HepG2 (cell line): ENCODE data around the gene PNP. TPM values are rescaled to one million over a fixed set of nuclear protein-coding genes. Genes with fewer than 3 reads are reported as not detected.

Experiments used
- ATAC-seq: fragments of 200-7000 bp; cut with Tn5 transposase; 3 replicates; pipeline ENCODE4 v1.9.1; 2020; ENCODE audit warnings: mild to moderate bottlenecking, moderate library complexity
- BruUV-seq: library from RNA; stranded (reverse); fragments of 400-500 nt; replicated peaks from 2 replicates; lab custom pipeline; 2021; lab: Mats Ljungman, UMichigan
- CTCF ChIA-PET: fragments of 300-600 bp; formaldehyde crosslinking; extraction: SDS; loops from one replicate; lab custom pipeline; 2021; ENCODE audit warnings: low total read pairs, inconsistent platforms, low intra/inter-chr PET ratio; lab: Yijun Ruan, JAX
- POLR2A ChIA-PET: fragments of 350-600 bp; sonication (Branson Sonifier 250); formaldehyde crosslinking; loops from one replicate; lab custom pipeline; 2020; ENCODE audit warnings: antibody characterized with exemption, inconsistent platforms; lab: Yijun Ruan, JAX
- DNase-seq: peaks from one replicate; pipeline ENCODE4 v3.0.0-alpha.2; 2015; ENCODE audit warnings: low spot score
- FAIRE-seq: peaks from 3 replicates; lab custom pipeline; 2011; peaks lifted over from hg19 to GRCh38; lab: Jason Lieb, UNC
- H2AFZ ChIP-seq: one replicate; pipeline ENCODE4 v1.6.1; 2011; ENCODE audit warnings: low read length, inconsistent platforms
- H3K27ac ChIP-seq: fragments of 300-600 bp; 3 replicates; pipeline ENCODE4 v1.8.0; 2011; ENCODE audit warnings: mixed run types, mild to moderate bottlenecking, mixed read lengths, low read length, inconsistent platforms; ENCODE audit not compliant: insufficient read depth; ENCODE audit errors: extremely low read length
- H3K27me3 ChIP-seq, 2 experiments: fragments of 200-600 bp in 1 of 2; 2 replicates in 1 of 2; 3 replicates in 1 of 2; pipeline versions ENCODE4 v1.6.0 to v1.8.0; 2011; ENCODE audit warnings: low read length in 2 of 2, mild to moderate bottlenecking in 2 of 2, moderate library complexity in 2 of 2, inconsistent platforms in 1 of 2; ENCODE audit not compliant: insufficient read depth in 2 of 2, control insufficient read depth in 1 of 2
- H3K36me3 ChIP-seq, 2 experiments: fragments of 200-600 bp in 1 of 2; replicated peaks in 1 of 2; 2 replicates in 1 of 2; 3 replicates in 1 of 2; pipeline versions ENCODE4 v1.5.1 to v1.8.0; 2011; ENCODE audit warnings: low read length in 2 of 2, inconsistent platforms in 1 of 2; ENCODE audit not compliant: insufficient read depth in 2 of 2, control insufficient read depth in 1 of 2
- H3K4me1 ChIP-seq: 2 replicates; pipeline ENCODE4 v1.5.1; 2012; ENCODE audit warnings: low read length, inconsistent platforms; ENCODE audit not compliant: insufficient read depth
- H3K4me2 ChIP-seq: 2 replicates; pipeline ENCODE4 v1.6.0; 2011; ENCODE audit warnings: low read depth, low read length, inconsistent platforms
- H3K4me3 ChIP-seq, 3 experiments: fragments of 200-600 bp in 1 of 3; sonication (generic), shearing (Covaris generic) in 1 of 3; replicated peaks in 1 of 3; 2 replicates each; pipeline ENCODE4 v1.5.1; 2011 to 2016; ENCODE audit warnings: low read length in 3 of 3, inconsistent platforms in 2 of 3, low read depth in 2 of 3, mild to moderate bottlenecking in 2 of 3, control low read depth in 1 of 3, mixed read lengths in 1 of 3; ENCODE audit not compliant: insufficient read depth in 1 of 3
- H3K79me2 ChIP-seq: one replicate; pipeline ENCODE4 v1.6.1; 2011; ENCODE audit warnings: low read length, inconsistent platforms; ENCODE audit not compliant: insufficient read depth
- H3K9ac ChIP-seq: 2 replicates; pipeline ENCODE4 v1.6.0; 2011; ENCODE audit warnings: mild to moderate bottlenecking, low read depth, low read length, inconsistent platforms; ENCODE audit not compliant: insufficient read depth
- H3K9me3 ChIP-seq: 2 replicates; pipeline ENCODE4 v1.5.1; 2012; ENCODE audit warnings: mild to moderate bottlenecking, low read length
- H4K20me1 ChIP-seq: 2 replicates; pipeline ENCODE4 v1.6.0; 2011; ENCODE audit warnings: inconsistent platforms, mild to moderate bottlenecking, low read length, moderate library complexity; ENCODE audit not compliant: insufficient read depth
- DR1 ChIP-seq: sonication (generic); formaldehyde crosslinking; IDR thresholded peaks from 2 replicates; pipeline ENCODE4 v1.8.0; 2021; ENCODE audit warnings: mild to moderate bottlenecking, missing genetic modification reagents, inconsistent platforms
- ELK4 ChIP-seq: sonication (generic); formaldehyde crosslinking; IDR thresholded peaks from 2 replicates; pipeline ENCODE4 v1.9.0; 2021; ENCODE audit warnings: missing genetic modification reagents, borderline replicate concordance
- EP300 ChIP-seq, 3 experiments: sonication (generic) in 1 of 3; formaldehyde crosslinking in 1 of 3; IDR thresholded peaks; 2 replicates each; pipeline versions ENCODE4 v1.5.1 to v1.6.1; 2011 to 2020; ENCODE audit warnings: low read depth in 2 of 3, low read length in 2 of 3, borderline replicate concordance in 1 of 3, improper control_type of control experiment in 1 of 3, mild to moderate bottlenecking in 1 of 3, missing genetic modification reagents in 1 of 3, moderate library complexity in 1 of 3
- GZF1 ChIP-seq: sonication (generic); formaldehyde crosslinking; IDR thresholded peaks from 2 replicates; pipeline ENCODE4 v1.5.1; 2020; ENCODE audit warnings: mild to moderate bottlenecking, missing genetic modification reagents
- LCORL ChIP-seq, 2 experiments: fragments of 450-650 bp in 1 of 2; sonication (generic) in 1 of 2; formaldehyde crosslinking in 1 of 2; IDR thresholded peaks; 2 replicates each; pipeline versions ENCODE4 v1.5.0 to v1.6.1; 2017 to 2020; ENCODE audit warnings: antibody characterized with exemption in 1 of 2, missing genetic modification reagents in 1 of 2
- MXI1 ChIP-seq: IDR thresholded peaks from 3 replicates; pipeline ENCODE4 v1.6.1; 2012; ENCODE audit warnings: low read depth, low read length, inconsistent platforms, borderline replicate concordance
- NR2F1 ChIP-seq, 2 experiments: fragments of 450-650 bp in 1 of 2; formaldehyde crosslinking in 1 of 2; IDR thresholded peaks; 2 replicates each; pipeline versions ENCODE4 v1.5.0 to v1.6.1; 2016 to 2020; ENCODE audit warnings: mild to moderate bottlenecking in 1 of 2, missing compliant biosample characterization in 1 of 2, missing genetic modification reagents in 1 of 2, moderate library complexity in 1 of 2
- PRDM10 ChIP-seq: sonication (generic); formaldehyde crosslinking; IDR thresholded peaks from 2 replicates; pipeline ENCODE4 v1.4.0; 2020; ENCODE audit warnings: low read depth, missing genetic modification reagents
- RAD21 ChIP-seq: fragments of 450-650 bp; formaldehyde crosslinking; IDR thresholded peaks from 2 replicates; pipeline ENCODE4 v1.5.0; 2020; ENCODE audit warnings: mild to moderate bottlenecking
- RORA ChIP-seq: sonication (generic); formaldehyde crosslinking; IDR thresholded peaks from 2 replicates; pipeline ENCODE4 v1.5.0; 2020; ENCODE audit warnings: mild to moderate bottlenecking, missing genetic modification reagents, moderate library complexity
- SMAD1 ChIP-seq: sonication (generic); formaldehyde crosslinking; IDR thresholded peaks from 2 replicates; pipeline ENCODE4 v1.4.0; 2020; ENCODE audit warnings: missing genetic modification reagents, low read depth, mild to moderate bottlenecking, borderline replicate concordance
- TCF7L2 ChIP-seq: IDR thresholded peaks from 2 replicates; pipeline ENCODE4 v1.6.1; 2011; ENCODE audit warnings: mild to moderate bottlenecking, low read depth, low read length, moderate library complexity
- THAP11 ChIP-seq: IDR thresholded peaks from 2 replicates; pipeline ENCODE4 v1.6.1; 2016; ENCODE audit warnings: missing biosample characterization, missing genetic modification reagents
- ZIK1 ChIP-seq: sonication (generic); formaldehyde crosslinking; IDR thresholded peaks from 2 replicates; pipeline ENCODE4 v1.5.0; 2020; ENCODE audit warnings: mild to moderate bottlenecking, low read depth, missing genetic modification reagents, borderline replicate concordance
- ZNF205 ChIP-seq: IDR thresholded peaks from 2 replicates; pipeline ENCODE4 v1.6.1; 2018; ENCODE audit warnings: missing biosample characterization, missing genetic modification reagents
- ZNF264 ChIP-seq: sonication (generic); formaldehyde crosslinking; IDR thresholded peaks from 2 replicates; pipeline ENCODE4 v1.4.0; 2020; ENCODE audit warnings: missing genetic modification reagents
- ZNF709 ChIP-seq: sonication (generic); formaldehyde crosslinking; IDR thresholded peaks from 2 replicates; pipeline ENCODE4 v1.5.0; 2020; ENCODE audit warnings: mild to moderate bottlenecking, missing genetic modification reagents
- ZNF777 ChIP-seq: sonication (generic); formaldehyde crosslinking; IDR thresholded peaks from 2 replicates; pipeline ENCODE4 v1.4.0; 2020; ENCODE audit warnings: missing genetic modification reagents
- WGBS: methylation state at CpG from one replicate; pipeline ENCODE4 v1.1.6; 2017; ENCODE audit warnings: low lambda C conversion rate; 5-methylcytosine and 5-hydroxymethylcytosine counted together
- in situ Hi-C: cut with HindIII; loops from 2 replicates; pipeline ENCODE4 v1.10.0; 2017; ENCODE audit warnings: low pct_unique_long_range_greater_than_20kb; ENCODE audit not compliant: extremely low pct_ligation_motif_present
- intact Hi-C: fragments of 100-400 bp; cut with micrococcal nuclease; formaldehyde crosslinking; loops from one replicate; pipeline ENCODE4 v1.10.0; 2022; ENCODE audit not compliant: unreplicated experiment
- polyA plus RNA-seq, 8 experiments: library from polyadenylated mRNA; depleted of rRNA in 3 of 8; stranded (reverse) in 7 of 8; unstranded in 1 of 8; fragments of >200 nt; fragmentation: Illumina TruSeq in 4 of 8; extraction: Trizol in 4 of 8; gene quantifications; 2 replicates each; pipeline versions ENCODE4 v1.2.1 to v1.2.3, GENCODE V29; 2011 to 2016; ENCODE audit warnings: low read depth in 4 of 8, missing spikeins in 1 of 8, mixed read lengths in 1 of 8; ENCODE audit not compliant: insufficient read depth in 1 of 8
- total RNA-seq, 5 experiments: library from RNA; depleted of rRNA; stranded (reverse); fragments of >200 nt; fragmentation: Illumina TruSeq; extraction: Trizol; gene quantifications; 2 replicates each; pipeline ENCODE4 v1.2.3, GENCODE V29; 2016; ENCODE audit warnings: low read depth in 1 of 5

The PNP gene
- total and polyA plus RNA-seq, 2 of the 13 experiments (the other 11 are each of a cell fraction or from before 2014, with no cell fraction given) = 45.4 to 74.8 TPM

- Histone ChIP-seq H3K9me3 (no peaks in the 10 kb centered on the region), H3K4me3 (no peak overlapping the region), H3K27me3 (no peaks in the 10 kb centered on the region; a peak in 1 of 5 replicates), H4K20me1 (no peaks in the 10 kb centered on the region), H3K36me3 (no peaks in the 10 kb centered on the region), H3K4me1 (peaks cover 52% of the 10 kb centered on the region), H3K27ac (no peak overlapping the region), H3K4me2 (peak overlapping the region; percentile 25), H3K9ac (no peak overlapping the region), H2AFZ (no peak overlapping the region), H3K79me2 (no peaks in the 10 kb centered on the region)
- FAIRE-seq = peak; percentile 56
- ChIA-PET CTCF (no interaction called here), POLR2A (interaction anchor here (0.7 to 4.0 kb wide), 8 partner anchors 12 to 86 kb away, joined by 3 to 37 read pairs (median 4); partner anchors contain the start of genes APEX1, OSGEP, PARP2 and PIP4P1)
- BruUV-seq = no TSS peak
- peak; percentile 30 for DNase-seq
- 39% methylated on average over 14 of the region's 30 CpGs for WGBS
- intact Hi-C loops (no loop called here), in situ Hi-C loops (no loop called here)
- ATAC-seq = peak; percentile 65
- TF ChIP-seq MXI1 (peak; percentile 52; the same call in 1 of the 3 replicates), TCF7L2 (no peak), ELK4 (CRISPR knock-in tag) (no peak), ZNF777 (CRISPR knock-in tag) (no peak), ZNF205 (no peak), NR2F1 (CRISPR knock-in tag; IDR thresholded peaks at IDR 0.05) (peak; percentile 89 to 95), EP300 (IDR thresholded peaks at IDR 0.05; ENCODE audit: low read depth in 2 of 2, low read length in 2 of 2) (peak in 1 of 2 experiments; percentile 8; a peak in 1 of 4 replicates), EP300 (CRISPR knock-in tag; IDR thresholded peaks at IDR 0.05; ENCODE audit: borderline replicate concordance) (no peak), PRDM10 (CRISPR knock-in tag) (no peak), ZIK1 (0 out of 2 replicates have a peak, but pooled peaks have one; percentile 66), DR1 (CRISPR knock-in tag) (no peak), ZNF264 (peak; percentile 75; the same call in 1 of the 2 replicates), GZF1 (CRISPR knock-in tag) (no peak), RAD21 (CRISPR knock-in tag) (no peak), LCORL (IDR thresholded peaks at IDR 0.05) (peak; percentile 88), LCORL (CRISPR knock-in tag; IDR thresholded peaks at IDR 0.05) (no peak; the same call in 1 of the 2 replicates), RORA (CRISPR knock-in tag) (no peak), SMAD1 (CRISPR knock-in tag) (peak; percentile 56; the same call in 1 of the 2 replicates), THAP11 (0 out of 2 replicates have a peak, but pooled peaks have one; percentile 25), ZNF709 (CRISPR knock-in tag) (0 out of 2 replicates have a peak, but pooled peaks have one; percentile 74)
Measured at GRCh38 chr14:20429801-20430669, 39.2 kb upstream of the PNP start.
